Measurements from ENCODE around the gene SLC2A4. TPM values are rescaled to one million over a fixed set of nuclear protein-coding genes. Genes with fewer than 3 reads are reported as not detected.

Gene SLC2A4
- total RNA-seq, 1 experiment from 2014 or later, result 0.19 TPM

- intact Hi-C loops (cut with micrococcal nuclease; ENCODE audit: unreplicated experiment), result no loop called here
- TF ChIP-seq CTCF (IDR thresholded peaks at IDR 0.05; ENCODE audit: unreplicated experiment), result no peak
- DNase-seq, result no peak
- CTCF ChIA-PET, result no interaction called here
- peaks cover 92% of the 10 kb centered on the region for H3K36me3 Mint-ChIP-seq (ENCODE audit: insufficient read depth, unreplicated experiment)
- H3K4me1 Mint-ChIP-seq (ENCODE audit: low read depth, unreplicated experiment), result peaks cover 20% of the 10 kb centered on the region
- no peaks in the 10 kb centered on the region for H3K9me3 Mint-ChIP-seq (ENCODE audit: low read depth, unreplicated experiment)
- H3K27ac Mint-ChIP-seq (ENCODE audit: unreplicated experiment), result no peak overlapping the region
- H3K4me3 Mint-ChIP-seq (ENCODE audit: low read depth, unreplicated experiment), result no peak overlapping the region
- no TSS peak for BruUV-seq (replicated peaks)
- H3K27me3 Mint-ChIP-seq (ENCODE audit: unreplicated experiment), result no peaks in the 10 kb centered on the region
These were observed 27.0 kb upstream of the SLC2A4 start for GRCh38 chr17:7254511-7254910.

GRCh38 chr17:7256766-7257456, 24.6 kb upstream of the SLC2A4 start:
- Mint-ChIP-seq H3K36me3 (ENCODE audit: insufficient read depth, unreplicated experiment) (peaks cover 97% of the 10 kb centered on the region), H3K4me1 (ENCODE audit: low read depth, unreplicated experiment) (peaks cover 11% of the 10 kb centered on the region), H3K4me3 (ENCODE audit: low read depth, unreplicated experiment) (no peak overlapping the region), H3K9me3 (ENCODE audit: low read depth, unreplicated experiment) (no peaks in the 10 kb centered on the region), H3K27me3 (ENCODE audit: unreplicated experiment) (no peaks in the 10 kb centered on the region), H3K27ac (ENCODE audit: unreplicated experiment) (peak overlapping the region; percentile 87)
- TF ChIP-seq CTCF (IDR thresholded peaks at IDR 0.05; ENCODE audit: unreplicated experiment), result no peak
- BruUV-seq (replicated peaks), result no TSS peak
- CTCF ChIA-PET, result no interaction called here
- no peak for DNase-seq
- intact Hi-C loops (cut with micrococcal nuclease; ENCODE audit: unreplicated experiment), result no loop called here

- BruUV-seq (replicated peaks), result no TSS peak
- intact Hi-C loops (cut with micrococcal nuclease; ENCODE audit: unreplicated experiment), result no loop called here
- no peaks in the 10 kb centered on the region for H3K27me3 Mint-ChIP-seq (ENCODE audit: unreplicated experiment)
- H3K36me3 Mint-ChIP-seq (ENCODE audit: insufficient read depth, unreplicated experiment), result peaks cover 97% of the 10 kb centered on the region
- H3K4me3 Mint-ChIP-seq (ENCODE audit: low read depth, unreplicated experiment), result peak overlapping the region; percentile 90
- H3K4me1 Mint-ChIP-seq (ENCODE audit: low read depth, unreplicated experiment), result peaks cover 8% of the 10 kb centered on the region
- H3K9me3 Mint-ChIP-seq (ENCODE audit: low read depth, unreplicated experiment), result no peaks in the 10 kb centered on the region
- H3K27ac Mint-ChIP-seq (ENCODE audit: unreplicated experiment), result peak overlapping the region; percentile 90
- no peak for TF ChIP-seq CTCF (IDR thresholded peaks at IDR 0.05; ENCODE audit: unreplicated experiment)
- no peak for DNase-seq
- CTCF ChIA-PET, result no interaction called here
These were observed 22.6 kb upstream of the SLC2A4 start for GRCh38 chr17:7258731-7259554.

- BruUV-seq (replicated peaks), result no TSS peak
- H3K27ac Mint-ChIP-seq (ENCODE audit: unreplicated experiment), result peak overlapping the region; percentile 90
- CTCF ChIA-PET, result no interaction called here
These were observed 22.0 kb upstream of the SLC2A4 start for GRCh38 chr17:7259555-7259889.

More at GRCh38 chr17:7259555-7259889, 22.0 kb upstream of the SLC2A4 start:
- H3K36me3 Mint-ChIP-seq (ENCODE audit: insufficient read depth, unreplicated experiment), result peaks cover 96% of the 10 kb centered on the region
- no peaks in the 10 kb centered on the region for H3K27me3 Mint-ChIP-seq (ENCODE audit: unreplicated experiment)
- no peak for DNase-seq
- no peaks in the 10 kb centered on the region for H3K9me3 Mint-ChIP-seq (ENCODE audit: low read depth, unreplicated experiment)
- H3K4me1 Mint-ChIP-seq (ENCODE audit: low read depth, unreplicated experiment), result peaks cover 13% of the 10 kb centered on the region
- intact Hi-C loops (cut with micrococcal nuclease; ENCODE audit: unreplicated experiment), result no loop called here
- H3K4me3 Mint-ChIP-seq (ENCODE audit: low read depth, unreplicated experiment), result peak overlapping the region; percentile 90
- no peak for TF ChIP-seq CTCF (IDR thresholded peaks at IDR 0.05; ENCODE audit: unreplicated experiment)

Data from Calu3 (cell line).